ENCODE data around the gene RABAC1. TPM values are rescaled to one million over a fixed set of nuclear protein-coding genes. Genes with fewer than 3 reads are reported as not detected.

RABAC1 gene
- total RNA-seq, 1 experiment from 2014 or later = 94.0 TPM

- no peak overlapping the region for H3K27ac ChIP-seq (ENCODE audit: insufficient read length, low read depth, low read length)
- H3T11ph ChIP-seq (ENCODE audit: low read length) = no peak overlapping the region
- H3K9ac ChIP-seq (ENCODE audit: extremely low read depth, insufficient read length, low read length) = no peak overlapping the region
- H3K4me1 Mint-ChIP-seq = peaks cover 1 to 19% of the 10 kb centered on the region in 2 experiments; a peak in 2 of 4 replicates
- no peak overlapping the region for H4K8ac ChIP-seq (replicated peaks; ENCODE audit: insufficient read length, low read depth, low read length)
- no peak overlapping the region for H3K27ac Mint-ChIP-seq
- no peak overlapping the region for H2AFZ ChIP-seq (ENCODE audit: low read length)
- H3K14ac ChIP-seq (ENCODE audit: insufficient read depth, low read length) = no peak overlapping the region; the same call in 1 of the 2 replicates
- H2BK120ac ChIP-seq (ENCODE audit: low read depth, low read length, poor library complexity, severe bottlenecking) = no peak overlapping the region
- no peaks in the 10 kb centered on the region for H3K79me1 ChIP-seq (ENCODE audit: insufficient read depth, low read depth, low read length, poor library complexity, severe bottlenecking)
- H3K18ac ChIP-seq (ENCODE audit: insufficient read length, low read depth, low read length) = no peak overlapping the region
- TF ChIP-seq CTCF (conservative IDR thresholded peaks at IDR 0.05) = no peak
- no peaks in the 10 kb centered on the region for H3K23me2 ChIP-seq (ENCODE audit: insufficient read length, low read depth, low read length, poor library complexity, severe bottlenecking)
- H3K9me3 Mint-ChIP-seq = peaks cover 0 to 2% of the 10 kb centered on the region in 2 experiments; a peak in 1 of 5 replicates
- no peak overlapping the region for H3K23ac ChIP-seq (ENCODE audit: insufficient read length, low read depth, low read length)
- peaks cover 15 to 41% (median 37%) of the 10 kb centered on the region in 3 experiments; a peak in 6 of 7 replicates for H3K36me3 Mint-ChIP-seq (ENCODE audit: insufficient read depth in 1 of 3, low read depth in 3 of 3)
- H3K4me2 ChIP-seq (ENCODE audit: insufficient read depth, insufficient read length, low read length) = no peak overlapping the region
- H2BK5ac ChIP-seq (ENCODE audit: insufficient read length, low read length) = no peak overlapping the region
- no CpG with 5 or more reads among the region's 21 CpGs for WGBS (ENCODE audit: extremely low coverage, insufficient read length, low lambda C conversion rate)
- H4K5ac ChIP-seq (ENCODE audit: insufficient read length, low read depth, low read length) = no peak overlapping the region
- no peak overlapping the region for H3K56ac ChIP-seq (ENCODE audit: insufficient read length, low read depth, low read length)
- no peaks in the 10 kb centered on the region for H3K9me3 ChIP-seq (ENCODE audit: control insufficient read depth, low read depth, low read length)
- H3K4ac ChIP-seq (ENCODE audit: low read depth, low read length) = no peak overlapping the region
- DNase-seq = no peak
- no peaks in the 10 kb centered on the region for H4K20me1 ChIP-seq (ENCODE audit: control insufficient read depth, insufficient read depth, insufficient read length)
- H4K91ac ChIP-seq (ENCODE audit: insufficient read length, low read depth, low read length) = no peak overlapping the region
- H3K4me3 Mint-ChIP-seq = no peak overlapping the region
- H2BK15ac ChIP-seq (ENCODE audit: low read depth, low read length) = no peak overlapping the region
- peaks cover 21% of the 10 kb centered on the region for H3K27me3 ChIP-seq (ENCODE audit: insufficient read depth, low read length)
- no peaks in the 10 kb centered on the region for H3K79me2 ChIP-seq (ENCODE audit: insufficient read depth, low read length)
- H3K4me1 ChIP-seq (ENCODE audit: insufficient read depth, low read length) = no peaks in the 10 kb centered on the region
- H2BK20ac ChIP-seq (ENCODE audit: low read depth, low read length, poor library complexity, severe bottlenecking) = no peak overlapping the region
- H3K27me3 Mint-ChIP-seq (ENCODE audit: low read depth) = peaks cover 3% of the 10 kb centered on the region
- no peak overlapping the region for H2BK12ac ChIP-seq (ENCODE audit: insufficient read length, low read depth, low read length)
- no peak overlapping the region for H2AK5ac ChIP-seq (ENCODE audit: insufficient read length, low read length)
Measured at GRCh38 chr19:41906916-41907680, 52.0 kb downstream of the RABAC1 start.

Other genes starting within 250 kb of the RABAC1 start
- not detected in 2 replicates for gene CEACAM6, start 203.8 kb downstream of the RABAC1 start, total RNA-seq (2021)
- not detected in 2 replicates for gene CEACAM3, start 162.7 kb downstream of the RABAC1 start, total RNA-seq (2021)
- gene LYPD4, start 114.6 kb downstream of the RABAC1 start, total RNA-seq (2021) = not detected in 2 replicates
- not detected in 2 replicates for gene DMRTC2, start 114.3 kb downstream of the RABAC1 start, total RNA-seq (2021)
- 3,024 and 3,117 TPM in 2 replicates for gene RPS19, start 99.1 kb downstream of the RABAC1 start, total RNA-seq (2021)
- 0.22 and 0.39 TPM in 2 replicates for gene CD79A, start 82.0 kb downstream of the RABAC1 start, total RNA-seq (2021)
- 47.0 and 50.3 TPM in 2 replicates for gene ARHGEF1, start 76.1 kb downstream of the RABAC1 start, total RNA-seq (2021)
- gene ERFL, start 30.9 kb downstream of the RABAC1 start, total RNA-seq (2021) = 0.11 and 0.22 TPM in 2 replicates
- gene ATP1A3, start 34.9 kb upstream of the RABAC1 start, total RNA-seq (2021) = 11.6 and 12.0 TPM in 2 replicates
- 43.1 and 45.0 TPM in 2 replicates for gene GRIK5, start 110.9 kb upstream of the RABAC1 start, total RNA-seq (2021)
- 35.6 and 36.3 TPM in 2 replicates for gene ZNF574, start 116.8 kb upstream of the RABAC1 start, total RNA-seq (2021)
- 2.8 and 2.9 TPM in 2 replicates for gene POU2F2, start 173.1 kb upstream of the RABAC1 start, total RNA-seq (2021)